Effector memory CD8-positive, alpha-beta T cell (primary cell): Measurements from ENCODE around the gene OR7C1.
"Not testable (repeated sequence)": the region's sequence is repeated elsewhere in the genome, so short reads cannot be mapped to it uniquely, and the experiment has no call there.

Source experiments
- ATAC-seq: fragments of 150-1000 bp; cut with Tn5 transposase; replicated peaks from 2 replicates; pipeline ENCODE4 v1.10.0; 2021; ENCODE audit warnings: mild to moderate bottlenecking, moderate library complexity
- DNase-seq, 3 experiments: peaks; one replicate each; pipeline ENCODE4 v3.0.0; 2021
- H3K27ac Mint-ChIP-seq, 2 donors: one replicate each; pipeline ENCODE4 v1.8.0; 2022; ENCODE audit warnings: mild to moderate bottlenecking in 2 of 2, mixed read lengths in 2 of 2, moderate library complexity in 2 of 2
- H3K27me3 Mint-ChIP-seq, 2 donors: one replicate each; pipeline ENCODE4 v1.8.0; 2022; ENCODE audit warnings: mixed read lengths in 2 of 2
- H3K36me3 Mint-ChIP-seq: one replicate; pipeline ENCODE4 v1.8.0; 2022; ENCODE audit warnings: mild to moderate bottlenecking, moderate library complexity, mixed read lengths; ENCODE audit not compliant: insufficient read depth
- H3K4me1 Mint-ChIP-seq, 2 donors: one replicate each; pipeline ENCODE4 v1.8.0; 2022; ENCODE audit warnings: low read depth in 2 of 2, mixed read lengths in 2 of 2
- H3K4me3 Mint-ChIP-seq, 2 donors: one replicate each; pipeline ENCODE4 v1.8.0; 2022; ENCODE audit warnings: mild to moderate bottlenecking in 2 of 2, mixed read lengths in 2 of 2, moderate library complexity in 2 of 2
- H3K9me3 Mint-ChIP-seq, 2 donors: one replicate each; pipeline ENCODE4 v1.8.0; 2022; ENCODE audit warnings: mixed read lengths in 2 of 2

The OR7C1 gene

DNA sequence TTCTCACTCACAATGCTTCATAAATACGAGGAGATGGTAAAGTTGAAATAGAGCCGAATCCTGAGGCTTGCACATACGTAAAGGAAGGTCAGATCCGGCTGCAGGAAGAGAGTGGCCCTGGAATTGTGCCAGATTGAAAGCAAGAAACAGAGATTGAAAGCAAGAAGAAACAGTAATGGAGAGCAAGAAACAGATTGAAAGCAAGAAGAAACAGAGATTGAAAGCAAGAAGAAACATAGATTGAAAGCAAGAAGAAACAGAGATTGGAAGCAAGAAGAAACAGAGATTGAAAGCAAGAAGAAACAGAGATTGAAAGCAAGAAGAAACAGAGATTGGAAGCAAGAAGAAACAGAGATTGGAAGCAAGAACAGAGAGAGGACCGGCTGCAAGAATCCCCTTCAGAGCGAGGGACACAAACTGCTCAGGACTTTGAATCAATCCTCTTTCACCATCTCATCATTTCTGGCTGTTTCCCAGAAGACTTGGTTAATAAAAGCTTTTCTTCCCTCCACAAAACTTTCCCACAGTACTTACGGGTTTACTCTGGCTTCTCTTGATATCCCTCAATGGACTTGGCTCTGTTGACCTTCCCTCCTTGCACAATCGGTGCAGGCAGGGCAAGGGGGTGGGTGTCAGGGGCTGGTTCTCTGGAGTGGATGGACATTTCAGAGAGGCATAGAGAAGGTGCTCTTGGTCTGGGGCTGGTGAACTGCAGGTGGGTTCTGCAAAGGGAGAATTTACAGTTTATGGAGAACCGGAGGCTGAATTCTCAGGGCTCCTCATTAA, 25.5 kb downstream of the OR7C1 start:
- H3K27me3 Mint-ChIP-seq: peaks cover 20 to 29% of the 10 kb centered on the region in 2 donors
- ATAC-seq: no peak
- H3K27ac Mint-ChIP-seq: no peak overlapping the region
- no peaks in the 10 kb centered on the region for H3K9me3 Mint-ChIP-seq
- no peak overlapping the region for H3K4me3 Mint-ChIP-seq
- H3K4me1 Mint-ChIP-seq: peaks cover 0 to 4% of the 10 kb centered on the region in 2 donors
- no peak for DNase-seq
- no peaks in the 10 kb centered on the region for H3K36me3 Mint-ChIP-seq

DNA sequence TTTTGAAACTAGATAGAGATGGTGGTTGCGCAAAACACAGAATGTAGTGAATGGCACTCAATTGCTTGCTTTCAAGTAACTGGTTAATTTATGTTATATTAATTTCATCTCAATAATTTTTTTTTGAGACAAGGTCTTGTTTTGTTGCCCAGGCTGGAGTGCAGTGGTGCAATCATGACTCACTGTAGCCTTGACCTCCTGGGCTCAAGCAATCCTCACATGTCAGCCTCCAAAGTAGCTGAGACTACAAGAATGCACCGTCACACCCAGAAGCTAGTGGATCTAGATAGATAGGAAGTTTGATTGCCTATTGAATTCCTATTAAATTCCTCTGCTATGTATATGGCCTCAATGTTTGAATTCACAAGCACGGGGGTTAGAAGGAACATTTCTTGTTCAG, 30.2 kb downstream of the OR7C1 start:
- no peaks in the 10 kb centered on the region for H3K36me3 Mint-ChIP-seq
- H3K4me3 Mint-ChIP-seq: no peak overlapping the region
- DNase-seq: no peak
- peaks cover 0 to 4% of the 10 kb centered on the region in 2 donors for H3K4me1 Mint-ChIP-seq
- peaks cover 19 to 40% of the 10 kb centered on the region in 2 donors for H3K27me3 Mint-ChIP-seq
- H3K9me3 Mint-ChIP-seq: no peaks in the 10 kb centered on the region
- no peak overlapping the region for H3K27ac Mint-ChIP-seq
- no peak for ATAC-seq

DNA sequence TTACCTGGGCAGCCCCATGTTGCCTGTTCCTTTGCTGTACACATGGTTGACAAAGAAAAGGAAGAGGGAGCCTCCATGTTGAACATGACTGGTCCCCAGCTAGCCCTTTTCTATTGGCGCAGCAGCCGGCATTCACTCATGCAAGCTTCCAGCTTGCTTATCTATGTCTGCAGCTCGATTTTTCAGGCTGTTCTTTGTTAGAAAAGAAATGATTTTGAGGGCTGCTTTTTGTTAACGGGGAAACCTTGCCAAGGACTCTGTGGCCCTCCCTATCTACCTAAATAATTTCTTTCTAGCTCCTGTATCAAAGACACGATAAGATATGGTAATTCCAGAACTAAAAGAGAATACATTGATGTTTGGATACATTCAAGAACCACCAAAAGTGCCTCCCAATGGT, 36.2 kb downstream of the OR7C1 start:
- DNase-seq: no peak
- peaks cover 21 to 58% of the 10 kb centered on the region in 2 donors for H3K27me3 Mint-ChIP-seq
- ATAC-seq: no peak
- no peak overlapping the region for H3K27ac Mint-ChIP-seq
- no peaks in the 10 kb centered on the region for H3K9me3 Mint-ChIP-seq
- H3K36me3 Mint-ChIP-seq: no peaks in the 10 kb centered on the region
- no peaks in the 10 kb centered on the region for H3K4me1 Mint-ChIP-seq
- no peak overlapping the region for H3K4me3 Mint-ChIP-seq

DNA sequence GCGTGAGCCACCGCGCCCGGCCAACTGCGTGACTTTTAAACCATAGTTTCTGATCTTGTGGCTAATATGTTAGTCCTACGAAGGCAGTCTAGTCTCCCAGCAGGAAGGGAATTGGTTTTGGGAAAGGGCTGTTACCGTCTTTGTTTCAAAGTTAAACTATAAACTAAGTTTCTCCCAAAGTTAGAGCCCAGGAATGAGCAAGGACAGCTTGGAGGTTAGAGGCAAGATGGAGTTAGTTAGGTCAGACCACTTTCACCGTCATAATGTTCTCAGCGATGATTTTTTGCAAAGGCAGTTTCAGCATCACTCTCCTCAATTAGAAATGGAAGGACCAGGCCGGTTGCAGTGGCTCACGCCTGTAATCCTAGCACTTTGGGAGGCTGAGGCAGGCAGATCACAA, 39.0 kb downstream of the OR7C1 start:
- no peaks in the 10 kb centered on the region for H3K4me1 Mint-ChIP-seq
- ATAC-seq (no peak), DNase-seq (no peak)
- no peaks in the 10 kb centered on the region for H3K36me3 Mint-ChIP-seq
- no peak overlapping the region for H3K27ac Mint-ChIP-seq
- H3K4me3 Mint-ChIP-seq: no peak overlapping the region
- no peaks in the 10 kb centered on the region for H3K9me3 Mint-ChIP-seq
- H3K27me3 Mint-ChIP-seq: peaks cover 25 to 41% of the 10 kb centered on the region in 2 donors

DNA sequence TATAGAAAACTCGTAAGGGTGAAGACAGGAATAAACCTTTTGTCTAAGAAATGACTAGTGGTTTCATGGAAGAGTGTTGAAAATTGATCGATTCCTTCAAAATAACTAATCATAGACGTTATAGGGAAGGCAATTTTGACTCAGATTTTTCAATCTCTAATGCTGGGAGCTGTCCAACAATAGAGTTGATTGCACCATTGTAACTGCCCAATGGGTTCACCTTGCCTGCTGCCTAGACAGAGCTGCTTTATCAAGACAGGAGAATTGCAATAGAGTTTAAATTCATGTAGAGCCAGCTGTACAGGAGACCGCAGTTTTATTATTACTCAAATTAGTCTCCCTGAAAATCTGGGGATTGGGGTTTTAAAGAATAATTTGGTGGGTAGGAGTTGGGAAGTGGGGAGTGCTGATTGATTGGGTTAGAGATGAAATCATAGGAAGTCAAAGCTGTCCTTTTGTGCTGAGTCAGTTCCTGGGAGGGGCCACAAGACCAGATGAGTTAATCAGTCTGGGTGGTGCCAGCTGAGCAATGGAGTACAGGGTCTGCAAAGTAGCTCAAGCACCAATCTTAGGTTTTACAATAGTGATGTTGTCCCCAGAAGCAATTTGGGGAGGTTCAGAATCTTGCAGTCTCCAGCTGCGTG, 39.8 kb downstream of the OR7C1 start:
- H3K27me3 Mint-ChIP-seq: peaks cover 25 to 37% of the 10 kb centered on the region in 2 donors
- no peak overlapping the region for H3K27ac Mint-ChIP-seq
- ATAC-seq: no peak
- no peaks in the 10 kb centered on the region for H3K4me1 Mint-ChIP-seq
- no peak for DNase-seq
- no peaks in the 10 kb centered on the region for H3K9me3 Mint-ChIP-seq
- H3K4me3 Mint-ChIP-seq: no peak overlapping the region
- H3K36me3 Mint-ChIP-seq: no peaks in the 10 kb centered on the region

DNA sequence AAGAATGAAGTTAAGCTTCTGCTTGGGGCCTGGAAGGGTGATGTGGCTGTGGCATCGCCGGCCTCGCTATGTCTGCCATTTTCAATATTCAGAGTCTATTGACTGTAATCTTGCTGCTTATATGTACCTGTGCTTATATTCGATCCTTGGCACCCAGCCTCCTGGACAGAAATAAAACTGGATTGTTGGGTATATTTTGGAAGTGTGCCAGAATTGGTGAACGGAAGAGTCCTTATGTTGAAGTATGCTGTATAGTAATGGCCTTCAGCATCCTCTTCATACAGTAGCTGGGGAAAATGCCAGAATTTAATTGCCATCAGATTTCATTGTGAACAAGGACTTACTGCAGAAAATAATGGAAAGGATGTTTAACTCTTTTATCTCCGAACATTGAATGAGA, 42.7 kb downstream of the OR7C1 start:
- not testable (repeated sequence) for H3K27ac Mint-ChIP-seq, H3K4me3 Mint-ChIP-seq, H3K36me3 Mint-ChIP-seq, H3K9me3 Mint-ChIP-seq, H3K4me1 Mint-ChIP-seq, DNase-seq, ATAC-seq
- H3K27me3 Mint-ChIP-seq: peaks cover 11 to 22% of the 10 kb centered on the region in 2 donors

DNA sequence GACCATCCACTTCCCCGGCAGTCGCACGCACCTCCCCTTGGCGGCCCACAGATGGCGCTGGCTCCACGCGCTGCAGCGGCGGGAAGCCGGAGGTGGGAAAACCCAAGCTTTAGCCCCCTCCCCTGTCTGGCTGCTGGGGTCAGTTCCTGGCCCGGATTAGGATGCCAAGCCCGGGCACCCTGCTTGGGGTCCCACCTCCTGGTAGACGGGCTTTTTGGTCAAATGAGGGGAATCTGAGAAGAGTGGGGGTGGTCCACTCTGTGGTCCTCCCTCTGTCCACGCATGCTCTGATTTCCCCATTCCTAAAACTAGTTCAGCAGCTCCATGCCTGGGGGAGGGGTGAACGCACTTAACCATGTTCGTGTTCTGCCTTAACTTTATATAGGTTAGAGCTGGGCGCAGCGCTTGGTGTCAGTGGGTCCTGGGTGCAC, 48.5 kb downstream of the OR7C1 start:
- ATAC-seq (no peak), DNase-seq (no peak)
- H3K4me1 Mint-ChIP-seq: peaks cover 0 to 18% of the 10 kb centered on the region in 2 donors
- H3K27me3 Mint-ChIP-seq: peaks cover 22 to 26% of the 10 kb centered on the region in 2 donors
- H3K4me3 Mint-ChIP-seq: peak overlapping the region in 1 of 2 donors; percentile 37
- peak overlapping the region in 1 of 2 donors; percentile 55 for H3K27ac Mint-ChIP-seq
- no peaks in the 10 kb centered on the region for H3K9me3 Mint-ChIP-seq
- no peaks in the 10 kb centered on the region for H3K36me3 Mint-ChIP-seq

DNA sequence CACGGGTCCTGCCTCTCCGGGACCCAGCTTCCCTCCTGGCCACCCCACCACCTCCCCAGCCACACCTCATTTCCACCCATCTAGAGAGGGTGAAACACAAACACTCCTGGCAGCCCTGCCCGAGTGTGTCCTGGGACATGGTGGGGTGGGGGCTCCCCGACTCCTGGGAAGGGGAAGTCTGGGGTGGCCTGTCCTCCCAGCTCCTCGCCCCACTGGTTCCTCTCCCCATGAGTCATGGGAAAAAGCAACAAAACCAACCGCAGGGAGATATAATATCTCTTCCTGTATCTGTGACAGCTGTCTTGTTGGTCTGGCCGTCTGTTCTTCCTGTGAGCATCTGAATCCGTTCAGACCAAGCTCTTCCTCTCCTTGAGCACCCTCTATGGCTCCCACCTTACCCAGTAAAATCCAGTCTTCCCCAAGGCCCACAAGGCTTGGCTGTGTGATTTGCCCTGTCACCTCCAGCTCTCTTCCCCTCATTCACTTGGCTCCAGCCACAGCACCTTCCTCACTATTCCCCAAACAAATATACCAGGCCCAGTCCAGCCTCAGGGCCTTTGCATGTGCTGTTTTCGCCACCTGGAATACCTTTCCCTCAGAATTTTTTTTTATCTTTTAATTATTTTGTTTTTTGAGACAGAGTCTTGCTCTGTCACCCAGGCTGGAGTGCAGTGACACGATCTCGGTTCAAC, 49.7 kb downstream of the OR7C1 start:
- DNase-seq, H3K36me3 Mint-ChIP-seq, H3K9me3 Mint-ChIP-seq: not testable (repeated sequence)
- H3K4me3 Mint-ChIP-seq: peak overlapping the region in 1 of 2 donors; percentile 43
- H3K4me1 Mint-ChIP-seq: peaks cover 0 to 18% of the 10 kb centered on the region in 2 donors
- H3K27ac Mint-ChIP-seq: peak overlapping the region in 1 of 2 donors; percentile 59
- ATAC-seq: peak; percentile 51
- H3K27me3 Mint-ChIP-seq: peaks cover 26 to 30% of the 10 kb centered on the region in 2 donors

DNA sequence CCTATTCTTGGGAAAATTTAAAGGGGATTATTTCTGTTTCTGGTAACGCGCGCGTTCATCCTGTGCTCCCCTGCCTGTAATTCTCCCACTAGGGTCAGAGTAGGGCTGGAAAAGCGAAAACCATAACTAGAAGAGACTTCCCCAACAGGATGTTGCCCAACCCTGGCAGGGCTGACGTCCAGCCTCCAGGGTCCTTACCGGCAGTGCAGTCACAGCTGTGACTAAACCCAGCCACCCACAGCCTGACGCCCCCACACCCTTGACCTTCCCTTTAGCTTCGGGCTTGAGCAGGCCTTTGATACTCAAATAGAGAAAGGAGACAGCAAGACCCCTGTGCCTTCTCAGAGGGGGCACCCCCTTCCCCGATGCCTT, 50.3 kb downstream of the OR7C1 start:
- DNase-seq, H3K36me3 Mint-ChIP-seq, H3K4me3 Mint-ChIP-seq, H3K9me3 Mint-ChIP-seq: not testable (repeated sequence)
- Mint-ChIP-seq H3K4me1 (peaks cover 0 to 18% of the 10 kb centered on the region in 2 donors), H3K27ac (peak overlapping the region in 1 of 2 donors; percentile 59), H3K27me3 (peaks cover 21 to 31% of the 10 kb centered on the region in 2 donors)
- peak; percentile 44 for ATAC-seq

DNA sequence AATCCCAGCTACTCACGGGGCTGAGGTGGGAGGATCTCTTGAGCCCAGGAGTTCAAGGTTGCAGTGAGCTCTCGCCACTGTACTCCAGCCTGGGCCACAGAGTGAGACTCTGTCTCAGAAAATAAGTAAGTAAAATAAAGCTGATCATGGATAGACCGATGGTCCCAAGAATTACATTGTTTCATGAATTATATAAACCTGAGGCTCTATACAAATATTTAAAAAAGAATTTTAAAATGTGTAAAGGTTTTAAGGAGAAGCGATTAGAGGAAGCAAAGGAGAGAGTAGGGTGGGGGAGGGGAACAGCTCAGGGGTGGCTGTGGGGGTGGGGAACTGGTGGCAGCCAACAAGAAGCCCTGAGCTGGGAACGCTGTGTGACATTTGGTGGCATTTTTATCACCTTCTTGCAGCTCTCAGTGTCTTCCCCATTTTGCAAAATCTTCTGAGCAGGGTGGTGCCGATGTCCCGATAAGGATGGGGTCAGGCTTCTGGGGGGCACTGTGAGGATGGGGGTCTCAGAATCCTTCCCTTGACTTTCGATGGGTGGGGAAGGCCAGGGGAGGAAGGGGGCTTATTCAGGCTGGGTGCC, 51.5 kb downstream of the OR7C1 start:
- Mint-ChIP-seq H3K27me3 (peaks cover 29 to 44% of the 10 kb centered on the region in 2 donors), H3K4me1 (peaks cover 0 to 18% of the 10 kb centered on the region in 2 donors)
- H3K36me3 Mint-ChIP-seq, ATAC-seq, H3K9me3 Mint-ChIP-seq, H3K4me3 Mint-ChIP-seq, H3K27ac Mint-ChIP-seq, DNase-seq: not testable (repeated sequence)

DNA sequence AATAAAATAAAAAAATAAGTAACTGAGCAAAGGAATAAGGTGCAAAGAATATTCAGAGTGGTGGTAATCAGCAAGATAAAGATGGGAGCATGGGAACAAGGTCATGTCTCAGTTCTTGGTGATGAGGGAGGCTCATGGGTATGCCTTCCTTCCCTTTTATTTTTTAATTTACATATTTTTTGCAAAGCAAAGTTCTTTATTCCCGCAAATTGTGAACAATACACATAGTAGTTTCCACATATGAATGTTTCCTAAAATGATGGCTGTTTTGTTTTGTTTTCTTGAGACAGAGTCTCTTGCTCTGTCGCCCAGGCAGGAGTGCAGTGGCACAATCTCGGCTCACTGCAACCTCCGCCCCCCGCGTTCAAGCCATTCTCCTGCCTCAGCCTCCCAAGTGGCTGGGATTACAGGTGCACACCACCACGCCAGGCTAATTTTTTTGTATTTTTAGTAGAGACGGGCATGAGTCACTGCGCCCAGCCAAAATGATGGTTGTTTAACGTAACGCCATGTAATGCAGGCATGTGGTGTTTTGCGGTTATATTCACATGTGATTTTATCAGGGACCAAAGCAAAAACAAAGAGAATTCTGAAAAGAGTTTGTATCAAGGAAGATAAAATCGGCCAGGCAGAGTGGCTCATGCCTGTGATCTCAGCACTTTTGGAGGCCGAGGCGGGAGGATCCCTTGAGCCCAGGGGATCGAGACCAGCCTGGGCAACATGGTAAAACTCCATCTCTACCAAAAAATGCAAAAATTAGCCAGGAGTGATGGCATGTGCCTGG, 52.2 kb downstream of the OR7C1 start:
- DNase-seq (no peak), ATAC-seq (no peak)
- Mint-ChIP-seq H3K4me3 (no peak overlapping the region), H3K27ac (no peak overlapping the region), H3K4me1 (peaks cover 0 to 18% of the 10 kb centered on the region in 2 donors), H3K27me3 (peaks cover 32 to 50% of the 10 kb centered on the region in 2 donors), H3K9me3 (no peaks in the 10 kb centered on the region), H3K36me3 (peaks cover 4% of the 10 kb centered on the region)

DNA sequence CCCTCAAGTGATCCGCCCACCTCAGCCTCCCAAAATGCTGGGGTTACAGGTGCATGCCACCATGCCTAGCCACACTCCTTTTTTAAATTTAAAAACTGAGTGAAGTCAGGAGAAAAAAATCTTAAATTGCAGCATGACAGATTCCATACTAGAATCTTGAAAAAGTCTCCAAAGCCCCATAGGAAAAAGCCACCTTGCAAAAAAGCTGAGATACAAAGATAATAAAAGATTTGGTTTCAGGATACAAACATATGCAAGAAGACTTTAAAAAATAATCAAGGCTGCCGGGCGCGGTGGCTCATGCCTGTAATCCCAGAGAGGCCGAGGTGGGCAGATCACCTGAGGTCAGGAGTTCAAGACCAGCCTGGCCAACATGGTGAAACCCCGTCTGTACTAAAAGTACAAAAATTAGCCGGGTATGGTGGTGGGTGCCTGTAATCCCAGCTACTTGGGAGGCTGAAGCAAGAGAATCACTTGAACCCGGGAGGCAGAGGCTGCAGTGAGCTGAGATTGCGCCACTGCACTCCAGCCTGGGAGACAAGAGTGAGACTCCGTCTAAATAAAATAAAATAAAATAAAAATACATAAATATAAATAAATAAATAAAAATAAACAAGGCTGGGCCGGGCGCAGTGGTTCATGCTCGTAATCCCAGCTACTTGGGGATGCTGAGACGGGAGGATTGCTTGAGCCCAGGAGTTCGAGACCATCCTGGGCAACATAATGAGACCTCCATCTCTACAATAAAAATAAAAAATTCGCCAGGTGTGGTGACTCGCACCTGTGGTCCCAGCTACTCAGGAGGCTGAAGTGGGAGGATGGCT, 53.1 kb downstream of the OR7C1 start:
- not testable (repeated sequence) for ATAC-seq, H3K36me3 Mint-ChIP-seq, DNase-seq, H3K27ac Mint-ChIP-seq, H3K9me3 Mint-ChIP-seq, H3K4me3 Mint-ChIP-seq
- H3K27me3 Mint-ChIP-seq: peaks cover 39 to 56% of the 10 kb centered on the region in 2 donors
- H3K4me1 Mint-ChIP-seq: peaks cover 0 to 20% of the 10 kb centered on the region in 2 donors
